ENCODE measurements around the gene CCDC178.

Gene CCDC178

DNA sequence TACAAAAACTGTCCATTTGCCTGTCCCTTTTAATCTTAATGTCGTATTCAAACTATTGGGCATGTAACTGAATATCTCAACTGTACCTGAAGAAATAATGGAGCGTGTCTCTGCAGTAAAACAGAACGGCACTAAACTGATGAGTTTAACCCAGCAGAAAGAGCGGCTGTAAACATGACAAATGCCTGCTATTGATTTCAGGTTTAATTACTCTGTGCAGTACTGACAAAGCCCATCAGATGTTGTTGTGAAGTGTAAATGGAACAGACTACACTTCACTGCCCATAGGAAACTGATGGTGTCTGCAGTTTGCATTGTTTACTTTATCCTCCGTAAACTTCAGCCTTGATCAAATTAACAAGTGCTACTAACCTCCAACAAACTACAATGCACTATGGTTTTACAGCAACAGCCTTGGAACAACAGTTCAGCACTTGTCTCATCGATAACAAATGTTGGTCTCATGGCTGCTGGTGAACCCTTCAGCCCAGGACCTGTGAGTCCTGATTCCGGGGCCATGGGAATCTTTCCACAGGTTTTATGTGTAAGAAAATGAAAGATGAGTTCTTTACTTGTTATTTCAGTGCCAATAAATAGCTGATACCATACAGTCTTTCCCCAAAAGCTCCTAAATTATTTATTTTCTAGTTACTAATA, 316.5 kb downstream of the CCDC178 start:
- DNase-seq = no peak

DNA sequence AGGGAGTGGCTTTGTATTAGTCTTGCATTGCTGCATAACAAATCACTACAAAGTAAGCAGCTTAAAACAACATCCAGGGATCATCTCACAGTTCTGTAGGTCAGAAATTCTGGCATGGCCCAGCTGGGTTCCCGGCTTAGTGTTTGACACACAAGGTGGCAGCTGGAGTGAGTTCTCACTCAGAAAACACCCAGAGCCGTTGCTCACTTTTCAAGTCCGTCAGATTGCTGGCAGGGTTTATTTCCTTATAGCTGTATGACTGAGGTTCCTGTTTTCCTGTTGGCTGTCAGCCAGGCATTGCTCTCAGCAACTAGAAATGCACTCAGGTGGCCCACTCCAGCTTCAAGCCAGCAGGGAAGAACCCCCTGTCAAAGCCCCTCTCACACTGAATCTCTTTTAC, 324.1 kb downstream of the CCDC178 start:
- no peak for DNase-seq

DNA sequence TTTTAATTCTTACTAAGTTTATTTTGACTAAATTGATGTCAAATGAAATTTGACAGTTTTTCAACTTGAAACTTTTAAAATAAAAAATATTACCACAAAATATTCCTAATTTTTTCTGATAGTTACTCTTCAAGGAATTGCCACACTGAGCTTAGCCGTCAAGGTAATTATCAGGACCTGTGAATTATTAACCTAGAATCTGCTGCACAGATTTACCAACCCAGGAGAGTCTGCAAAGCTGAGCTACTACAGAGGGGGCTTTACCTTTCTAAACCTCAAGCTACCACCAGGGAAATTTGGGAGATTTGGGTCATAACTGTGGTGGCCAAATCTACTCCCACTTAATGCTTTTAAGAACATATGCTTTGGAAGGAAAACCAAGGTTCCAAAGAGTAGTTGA, 324.6 kb downstream of the CCDC178 start:
- DNase-seq = no peak

DNA sequence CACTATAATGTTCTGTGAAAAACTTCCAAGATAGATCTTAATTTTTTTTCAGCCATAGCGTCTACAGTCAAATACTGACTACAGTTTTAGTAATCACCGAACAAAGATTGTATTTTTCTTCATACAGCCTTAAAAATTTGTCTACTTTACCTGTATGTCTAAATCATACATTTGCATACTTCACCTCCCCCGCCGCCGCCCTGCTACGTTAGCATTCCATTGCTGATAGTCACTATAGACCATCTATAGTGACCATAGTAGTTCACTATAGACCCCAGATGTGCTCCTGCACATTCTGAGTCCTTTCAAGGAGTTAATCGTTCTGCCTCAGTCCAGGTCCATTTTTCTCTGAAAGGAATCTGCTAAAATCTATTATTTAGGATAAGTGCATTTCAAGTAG, 325.0 kb downstream of the CCDC178 start:
- no peak for DNase-seq

DNA sequence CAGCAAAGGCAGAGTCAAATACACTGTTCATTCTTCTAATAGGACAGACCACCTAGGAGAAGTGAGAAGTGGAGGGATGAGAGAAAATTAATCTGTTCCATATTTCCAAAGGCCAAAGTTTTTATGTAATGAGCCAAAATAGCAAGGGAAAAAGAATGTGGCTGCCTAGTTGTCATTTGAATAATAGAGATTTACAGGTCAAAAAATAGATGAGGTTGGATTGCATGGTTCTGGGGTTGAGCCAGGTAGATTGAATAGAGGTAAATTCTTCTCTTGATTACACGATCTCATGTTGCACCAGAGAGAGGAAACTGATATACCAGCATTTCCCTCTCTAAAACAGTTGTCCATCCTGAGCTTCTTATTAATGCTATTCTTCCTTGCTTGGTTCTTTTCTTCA, 325.8 kb downstream of the CCDC178 start:
- DNase-seq = no peak

DNA sequence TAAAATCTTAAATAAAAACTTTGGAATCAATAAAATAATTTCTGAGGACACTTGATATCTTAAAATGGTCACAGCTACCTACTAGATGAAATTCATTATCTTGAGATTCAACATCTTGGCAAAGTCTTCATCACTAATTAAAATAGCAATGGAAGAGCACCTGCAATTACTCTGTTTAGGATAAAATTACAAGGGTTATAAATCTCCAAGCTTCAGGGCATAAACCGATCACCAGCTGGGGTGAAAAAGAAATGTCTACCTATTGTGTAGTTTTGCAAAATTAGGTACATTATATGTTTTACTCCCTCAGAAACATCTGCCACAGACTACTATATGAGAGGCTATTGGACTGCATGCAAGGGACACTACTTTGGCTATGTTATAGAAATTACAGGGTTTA, 327.1 kb downstream of the CCDC178 start:
- DNase-seq = no peak

DNA sequence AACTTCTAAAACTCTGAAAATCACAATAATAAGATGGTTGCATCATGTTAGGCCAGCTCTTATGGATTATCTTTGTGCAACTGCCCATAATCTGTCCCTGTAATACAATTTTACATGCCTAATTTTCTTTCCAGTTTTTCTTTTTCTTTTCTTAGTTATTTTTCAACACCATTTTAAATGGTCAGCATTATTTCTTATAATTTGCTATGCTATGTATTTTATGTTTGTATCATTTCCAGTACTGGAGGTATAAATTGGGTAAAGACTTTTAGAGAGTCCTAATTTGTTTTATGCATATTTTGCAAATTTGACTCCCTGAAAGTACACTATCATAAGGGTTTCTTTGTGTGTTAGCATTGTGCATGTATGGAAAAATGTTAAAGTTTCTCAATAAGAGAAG, 333.0 kb downstream of the CCDC178 start:
- no peak for DNase-seq

DNA sequence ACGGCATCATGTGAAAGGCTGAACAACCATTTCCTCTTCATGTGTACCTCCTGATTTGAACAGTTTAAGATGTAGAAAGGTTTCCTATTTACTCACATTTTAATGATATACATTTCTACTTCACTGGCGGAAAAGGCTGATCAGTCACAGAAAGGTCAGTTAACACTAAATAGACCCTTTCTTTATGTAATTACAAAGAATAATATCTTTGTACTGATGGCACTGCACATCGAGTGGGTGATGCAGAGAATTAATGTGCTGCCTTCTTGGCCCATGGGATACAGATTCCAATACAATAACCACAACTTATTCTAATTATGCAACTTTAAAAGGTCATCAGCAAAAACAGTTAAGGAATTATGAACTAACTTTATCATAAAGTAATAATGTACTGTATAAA, 339.2 kb downstream of the CCDC178 start:
- DNase-seq = no peak

DNA sequence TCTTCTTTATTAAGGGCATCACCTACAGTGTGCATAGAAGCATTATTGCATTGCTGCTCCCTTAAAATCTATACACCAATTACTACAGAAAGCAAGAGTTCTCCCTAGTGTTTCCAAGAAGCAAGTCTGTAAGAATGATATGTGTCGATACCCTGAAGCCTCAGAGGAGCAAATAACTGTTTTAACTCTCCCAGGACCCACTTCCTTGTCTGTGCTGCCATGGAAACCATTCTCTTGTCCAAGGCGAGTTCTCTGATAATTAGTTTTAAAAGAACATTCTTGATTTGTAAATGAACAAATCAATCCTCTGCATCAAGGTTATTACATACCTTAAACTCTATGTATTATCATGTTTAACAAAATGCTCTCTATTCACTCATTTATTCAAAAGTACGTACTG, 340.9 kb downstream of the CCDC178 start:
- DNase-seq = no peak

DNA sequence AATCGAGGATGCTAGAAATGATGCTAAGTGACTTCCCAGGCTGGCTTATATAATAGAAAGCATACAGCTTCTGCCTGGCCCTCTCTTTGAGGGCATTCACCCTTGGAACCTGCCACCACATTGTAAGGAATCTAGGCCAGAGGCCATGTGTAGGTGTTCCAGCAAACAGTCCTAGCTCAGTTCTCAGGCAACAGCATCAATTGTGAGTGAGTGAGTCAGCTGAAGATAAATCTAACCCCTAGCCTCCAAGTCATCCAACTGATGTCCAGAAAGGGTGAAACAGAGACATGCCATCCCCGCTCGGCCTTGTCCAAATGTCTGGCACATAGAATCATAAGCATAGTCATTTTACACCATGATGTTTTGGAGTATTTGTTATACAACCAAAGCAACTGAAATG, 343.4 kb downstream of the CCDC178 start:
- no peak for DNase-seq

DNA sequence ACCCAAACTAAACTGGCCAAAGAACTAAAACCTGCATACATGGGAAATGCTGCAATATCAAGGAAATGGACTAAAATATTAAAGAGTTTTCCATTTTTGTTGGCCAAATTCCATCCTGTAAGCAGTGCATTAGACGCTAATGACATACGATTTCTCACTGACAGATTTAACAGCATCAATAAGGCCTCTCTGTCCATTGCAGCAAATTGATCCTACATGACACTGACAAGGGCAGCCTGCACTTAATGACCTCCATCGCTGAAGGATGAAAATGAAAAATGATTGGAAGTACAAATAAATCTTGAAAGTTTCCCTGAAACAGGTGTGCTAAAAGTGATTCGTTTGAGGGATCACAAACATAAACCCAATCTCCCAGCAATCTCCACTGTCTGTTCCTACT, 350.1 kb downstream of the CCDC178 start:
- DNase-seq = no peak

DNA sequence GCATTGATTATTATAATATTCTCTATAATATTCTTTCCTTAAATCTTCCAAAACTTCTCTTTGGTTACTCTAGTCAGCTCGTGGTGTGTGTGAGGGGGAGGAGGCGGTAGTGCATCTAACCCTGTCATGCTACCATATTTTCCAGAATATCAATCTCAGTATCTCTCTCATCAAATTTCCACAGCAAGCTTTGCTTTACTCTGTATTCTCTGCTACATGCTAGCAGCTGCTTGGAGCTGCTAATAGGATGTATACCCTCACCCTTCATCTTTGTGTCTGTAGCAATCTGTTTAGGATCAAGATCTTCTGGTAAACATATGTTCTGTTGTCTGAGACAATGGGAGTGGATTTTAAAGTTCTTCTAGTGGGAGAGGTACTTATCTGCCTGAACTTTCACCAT, 363.9 kb downstream of the CCDC178 start:
- no peak for DNase-seq

DNA sequence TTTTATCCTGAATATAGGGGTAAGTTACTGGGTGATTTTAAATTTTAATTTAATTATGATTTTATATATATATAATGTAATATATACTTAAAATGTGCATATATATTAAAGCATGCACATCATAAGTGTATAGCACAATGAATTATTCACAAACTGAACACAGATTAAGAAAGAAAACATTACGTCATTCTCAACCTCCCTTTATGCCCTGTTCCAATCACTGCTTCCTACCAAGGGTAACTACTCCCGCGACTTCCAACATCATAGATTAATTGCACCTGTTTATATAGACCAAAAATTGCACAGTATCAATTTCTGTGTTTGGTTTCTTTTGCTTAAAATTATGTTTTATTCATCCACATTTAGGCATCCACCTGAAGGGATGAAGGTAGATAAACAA, 366.4 kb downstream of the CCDC178 start:
- no peak for DNase-seq

DNA sequence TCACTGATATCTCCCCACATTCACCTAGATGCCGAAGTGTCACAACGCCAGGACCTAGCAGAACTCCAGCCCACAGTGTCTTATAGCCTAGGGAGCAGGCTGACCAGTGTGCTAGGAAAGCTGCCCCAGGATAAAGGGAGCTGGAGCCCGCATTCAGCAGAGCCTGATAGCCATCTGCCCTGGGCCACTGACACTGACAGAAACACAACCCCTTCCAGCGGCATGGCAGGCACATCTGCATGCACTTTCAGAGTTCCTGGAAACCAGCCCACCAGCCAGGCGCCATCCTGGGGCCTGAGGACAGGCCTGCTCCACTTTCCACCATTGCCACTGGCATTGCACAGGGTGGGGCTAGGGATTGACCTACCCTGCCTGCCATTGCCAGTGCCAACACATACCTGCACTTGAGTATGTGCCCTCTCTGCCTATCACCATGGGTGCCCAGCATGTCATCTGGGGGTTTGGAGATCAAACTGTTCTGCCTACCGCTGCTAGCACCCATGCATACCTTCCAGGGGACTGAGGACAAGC, 377.6 kb downstream of the CCDC178 start:
- no peak for DNase-seq

DNA sequence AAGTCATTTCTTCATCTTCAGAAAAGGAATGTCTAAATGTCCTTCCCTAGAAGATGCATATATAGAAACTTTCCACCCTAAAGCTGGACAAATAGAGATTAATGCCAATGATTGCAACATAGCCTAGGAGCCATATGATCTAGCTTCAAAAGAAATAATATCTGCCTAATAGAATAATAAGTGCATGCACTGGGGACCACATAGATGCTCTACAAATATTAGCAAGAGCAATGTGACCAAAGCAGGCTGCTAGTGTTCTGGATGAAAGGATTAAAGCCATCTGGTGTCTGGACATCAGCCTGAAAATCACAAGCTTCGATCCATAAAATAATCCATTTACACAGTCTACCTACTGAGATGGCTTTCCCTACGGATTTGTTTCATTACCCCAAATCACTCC, 387.6 kb downstream of the CCDC178 start:
- no peak for DNase-seq

DNA sequence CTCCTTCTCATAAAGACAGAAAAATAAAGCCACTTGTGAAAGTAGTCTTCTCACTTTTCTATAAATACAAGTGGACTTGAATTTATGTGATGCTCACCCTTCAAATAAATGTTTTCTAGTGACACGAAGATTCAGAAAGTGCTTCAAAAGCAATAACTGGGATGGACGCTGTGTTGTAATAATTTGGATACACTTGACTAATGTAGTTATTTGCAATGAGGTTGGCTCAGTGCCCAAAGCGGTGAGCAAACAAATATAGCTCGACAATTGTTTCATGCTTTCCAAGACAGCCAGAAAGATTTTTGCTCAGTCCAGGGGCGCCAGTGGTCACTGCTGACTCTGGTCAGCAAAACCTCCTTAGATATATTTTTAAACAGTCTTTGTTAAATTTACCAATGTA, 389.1 kb downstream of the CCDC178 start:
- no peak for DNase-seq

DNA sequence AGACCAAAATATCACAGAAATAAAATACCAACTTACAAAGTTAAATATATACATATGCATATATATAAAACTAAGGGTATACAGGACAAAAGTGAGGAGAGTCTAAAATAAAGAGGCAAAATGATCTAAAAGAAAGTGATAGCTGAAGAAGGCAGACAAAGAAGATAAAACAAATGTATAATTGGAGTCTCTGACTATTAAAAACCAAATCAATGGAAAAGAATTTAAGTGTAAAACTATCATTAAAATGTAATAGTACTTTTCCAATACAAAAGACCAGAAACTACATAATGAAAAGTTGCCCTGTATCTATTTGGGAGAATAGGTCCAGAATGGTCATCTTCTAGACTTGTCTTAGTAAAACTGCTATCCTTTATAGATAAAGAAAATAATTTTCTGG, 400.3 kb downstream of the CCDC178 start:
- no peak for DNase-seq

DNA sequence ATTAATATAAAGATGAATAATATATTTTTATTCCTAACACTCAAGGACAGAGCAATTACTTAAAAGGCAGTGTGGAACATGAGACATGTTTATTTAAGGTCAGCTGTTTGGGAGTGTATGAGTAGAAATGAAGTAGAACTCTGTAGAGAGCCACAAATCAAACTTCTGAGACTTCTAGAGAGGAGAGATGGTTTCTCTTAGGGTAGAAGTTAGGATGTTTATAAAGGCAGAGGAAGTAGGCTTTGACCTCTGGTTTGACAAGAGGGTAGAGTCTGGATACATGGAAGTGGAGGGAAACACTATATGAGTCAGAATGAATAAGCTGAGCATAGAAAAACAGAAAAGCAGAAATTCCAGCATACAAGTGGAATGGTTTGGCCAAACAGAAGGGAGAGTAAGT, 405.6 kb downstream of the CCDC178 start:
- peak; percentile 35 for DNase-seq

DNA sequence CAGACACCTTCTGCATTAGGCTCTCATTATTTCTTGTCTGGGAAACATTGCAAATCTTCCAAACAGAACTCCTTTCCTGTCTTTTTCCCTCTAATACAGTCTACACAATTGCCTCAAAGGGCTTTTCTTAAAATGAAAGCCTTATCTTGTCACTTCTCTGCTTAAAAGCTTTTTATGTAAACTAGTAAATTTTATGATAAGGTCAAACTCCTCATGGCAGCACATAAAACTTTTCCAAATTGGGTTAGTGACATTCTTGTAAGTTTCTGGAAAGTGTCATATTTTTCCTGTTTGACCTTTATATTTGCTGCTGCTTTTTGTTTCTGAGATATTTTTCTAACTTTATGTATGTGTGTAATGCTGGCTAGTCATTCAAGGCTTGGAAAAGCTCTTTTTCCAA, 406.3 kb downstream of the CCDC178 start:
- DNase-seq = no peak

DNA sequence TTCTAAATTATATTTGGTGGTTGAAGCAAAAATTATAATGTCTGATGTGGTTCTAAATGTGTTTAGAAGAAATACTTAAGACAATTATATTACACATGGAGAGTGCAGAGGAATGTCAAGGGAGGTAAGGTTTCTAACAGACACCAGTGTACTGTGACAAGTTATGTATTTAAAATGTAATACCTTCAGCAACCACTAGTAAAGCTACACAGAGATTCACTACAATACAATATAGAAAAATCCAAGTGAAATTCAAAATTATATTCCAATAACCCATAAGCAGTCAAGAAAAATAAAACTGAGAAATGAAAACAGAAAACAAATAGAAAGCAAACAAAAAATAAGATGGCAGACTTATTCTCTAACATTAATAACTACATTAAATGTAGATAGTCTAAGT, 418.2 kb downstream of the CCDC178 start:
- DNase-seq = no peak

DNA sequence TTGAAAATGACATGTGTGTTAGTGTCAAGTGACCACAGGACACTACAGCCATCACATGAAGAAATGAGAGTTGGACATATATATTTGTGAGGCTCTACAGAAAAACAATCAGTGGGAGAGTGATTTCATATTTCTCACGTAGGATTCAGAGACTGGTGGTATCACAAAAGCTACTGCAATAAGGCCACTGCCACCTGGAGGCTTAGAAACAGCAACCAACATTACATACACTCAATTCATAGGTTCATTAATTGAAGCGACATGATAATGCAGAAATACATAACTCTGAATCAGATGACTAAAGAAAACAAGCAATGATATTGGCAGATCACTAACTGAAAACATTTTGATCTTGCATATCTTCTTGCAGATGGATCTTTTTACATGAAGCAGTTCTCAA, 419.6 kb downstream of the CCDC178 start:
- no peak for DNase-seq

DNA sequence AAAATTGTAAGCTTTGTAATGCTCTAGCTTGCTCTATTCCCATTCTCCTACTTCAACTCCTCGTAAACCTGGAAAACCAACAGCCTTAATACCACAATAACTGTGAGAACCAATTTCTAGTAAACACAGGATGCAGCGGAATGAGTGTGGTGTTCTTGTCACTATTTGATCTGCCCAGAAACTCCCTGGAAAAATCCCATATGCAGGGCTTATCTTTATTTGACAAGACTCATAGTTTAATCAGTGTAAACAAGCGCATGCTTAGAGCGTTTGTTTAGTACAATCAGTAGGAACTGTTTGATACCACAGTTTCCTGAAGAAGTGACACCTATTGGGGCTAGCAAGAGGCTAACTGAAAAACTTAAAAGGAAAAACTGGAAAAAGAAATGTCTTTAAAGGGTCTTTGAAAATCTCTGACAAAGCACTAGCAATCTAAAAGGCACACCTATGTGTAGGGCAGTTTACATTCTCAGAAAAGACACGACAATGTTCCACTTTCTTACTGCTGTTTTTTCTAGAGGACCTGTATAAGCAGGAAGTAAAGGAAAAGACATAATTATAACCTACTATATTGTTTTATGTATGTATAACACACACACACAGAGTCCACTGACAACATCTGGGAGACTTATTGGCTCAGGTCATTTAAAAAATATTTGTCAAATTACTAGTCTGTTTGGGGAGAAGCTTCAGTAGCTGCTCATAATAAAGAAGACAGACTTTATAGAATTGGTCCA, 426.3 kb downstream of the CCDC178 start:
- no peak for DNase-seq

DNA sequence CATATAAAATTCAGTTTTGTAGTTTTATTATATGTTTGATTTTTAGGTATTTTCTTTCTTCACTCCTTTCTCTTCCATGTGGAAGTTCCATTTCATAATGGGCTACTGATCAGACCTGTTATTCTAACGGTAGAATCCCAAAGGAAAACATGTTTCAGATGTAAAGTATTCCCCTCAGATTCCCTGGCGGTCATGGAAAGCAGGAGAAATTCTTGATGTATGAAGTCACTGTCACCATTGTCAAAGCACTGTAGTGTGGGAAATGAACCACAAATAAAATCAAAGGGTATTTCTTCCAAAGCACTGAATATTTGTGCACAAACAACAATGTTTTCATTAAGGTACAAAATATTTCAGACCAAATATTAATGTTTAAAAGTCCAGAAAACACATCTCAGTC, 430.4 kb downstream of the CCDC178 start:
- peak; percentile 40 for DNase-seq

DNA sequence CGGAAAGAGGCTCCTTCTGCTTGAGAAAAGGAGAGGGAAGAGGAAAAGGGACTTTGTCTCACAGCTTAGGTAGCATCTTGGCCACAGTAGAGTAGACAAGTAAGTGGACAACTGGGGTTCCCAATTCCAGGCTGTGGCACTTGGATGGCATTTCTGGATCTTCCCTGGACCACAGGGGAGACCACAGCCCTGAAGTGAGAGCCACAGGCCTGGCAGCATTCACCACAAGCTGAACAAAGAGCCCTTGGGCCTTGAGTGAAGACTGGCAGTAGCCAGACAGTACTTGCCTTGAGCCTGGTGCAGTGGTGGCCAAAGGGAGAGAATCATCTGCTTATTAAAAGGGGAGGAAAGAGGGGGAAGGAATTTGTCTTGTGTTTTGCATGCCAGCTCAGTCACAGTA, 441.6 kb downstream of the CCDC178 start:
- no peak for DNase-seq

DNA sequence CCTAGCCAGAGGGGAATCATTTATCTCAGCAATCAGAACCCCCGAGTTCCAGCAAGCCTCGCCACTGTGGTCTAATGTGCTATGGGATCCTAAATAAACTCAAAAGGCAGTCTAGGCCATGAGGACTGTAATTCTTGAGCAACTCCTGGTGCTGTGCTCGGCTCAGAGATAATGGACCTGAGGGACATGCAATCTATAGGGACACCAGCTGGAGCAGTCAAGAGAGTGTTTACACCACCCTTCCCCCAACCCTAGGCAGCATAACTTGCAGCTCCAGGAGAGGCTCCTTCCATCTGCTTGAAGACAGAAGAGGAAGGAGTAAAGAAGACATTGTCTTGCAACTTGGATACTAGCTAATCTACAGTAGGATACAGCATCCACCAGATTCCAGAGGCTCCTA, 442.2 kb downstream of the CCDC178 start:
- no peak for DNase-seq

Measured in fibroblast of skin of abdomen (primary cell).